GM21367 (cell line): ENCODE data around the gene TMEM39B.
"Not testable (repeated sequence)": the region's sequence is repeated elsewhere in the genome, so short reads cannot be mapped to it uniquely, and the experiment has no call there.

ENCODE experiments used
- ATAC-seq: cut with Tn5 transposase; IDR thresholded peaks from one replicate; pipeline ENCODE4 v1.9.1; 2021; ENCODE audit not compliant: unreplicated experiment

TMEM39B gene

GRCh38 chr1:32111040-32111623 is 38.4 kb downstream of the TMEM39B start:
- ATAC-seq: no peak

- no peak for ATAC-seq
Observed at GRCh38 chr1:32111789-32112188, 39.0 kb downstream of the TMEM39B start.

GRCh38 chr1:32112806-32113375 is 40.2 kb downstream of the TMEM39B start:
- ATAC-seq: no peak

DNA sequence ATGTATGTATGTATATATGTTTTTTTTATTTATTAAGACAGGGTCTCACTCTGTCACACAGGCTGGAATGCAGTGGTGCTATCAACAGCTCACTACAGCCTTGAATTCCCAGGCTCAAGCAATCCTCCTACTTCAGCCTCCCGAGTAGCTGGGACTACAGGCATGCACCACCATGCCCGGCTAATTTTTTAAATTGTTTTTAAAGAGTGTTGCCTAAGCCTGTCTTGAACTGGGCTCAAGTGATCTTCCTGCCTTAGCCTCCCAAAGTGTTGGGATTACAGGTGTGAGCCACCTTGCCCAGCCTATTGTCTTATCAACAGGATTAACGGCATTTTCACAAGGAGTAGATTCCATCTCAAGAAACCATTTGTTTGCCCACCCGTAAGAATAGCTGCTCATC is 40.7 kb downstream of the TMEM39B start:
- ATAC-seq: not testable (repeated sequence)

GRCh38 chr1:32114420-32114819 is 41.7 kb downstream of the TMEM39B start:
- no peak for ATAC-seq

DNA sequence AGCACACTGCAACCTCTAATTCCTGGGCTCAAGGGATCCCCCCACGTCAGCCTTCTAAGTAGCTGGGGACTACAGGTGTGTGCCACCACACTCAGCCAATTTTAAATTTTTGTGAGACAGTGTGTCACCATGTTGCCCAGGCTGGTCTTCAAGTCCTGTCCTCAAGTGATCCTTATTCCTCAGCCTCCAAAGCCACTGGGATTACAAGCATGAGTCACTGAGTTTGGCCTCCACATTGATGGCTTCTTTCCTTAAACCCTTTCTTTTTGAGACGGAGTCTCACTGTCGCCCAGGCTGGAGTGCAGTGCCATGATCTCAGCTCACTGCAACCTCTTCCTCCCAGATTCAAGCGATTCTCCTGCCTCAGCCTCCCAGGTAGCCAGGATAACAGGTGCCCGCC is 42.8 kb downstream of the TMEM39B start:
- ATAC-seq: no peak

GRCh38 chr1:32116531-32116930 is 43.8 kb downstream of the TMEM39B start:
- no peak for ATAC-seq

GRCh38 chr1:32122151-32122550 is 49.4 kb downstream of the TMEM39B start:
- no peak for ATAC-seq

- ATAC-seq: not testable (repeated sequence)
Observed at GRCh38 chr1:32123361-32123760, 50.6 kb downstream of the TMEM39B start.

GRCh38 chr1:32125313-32125712 is 52.6 kb downstream of the TMEM39B start:
- no peak for ATAC-seq

DNA sequence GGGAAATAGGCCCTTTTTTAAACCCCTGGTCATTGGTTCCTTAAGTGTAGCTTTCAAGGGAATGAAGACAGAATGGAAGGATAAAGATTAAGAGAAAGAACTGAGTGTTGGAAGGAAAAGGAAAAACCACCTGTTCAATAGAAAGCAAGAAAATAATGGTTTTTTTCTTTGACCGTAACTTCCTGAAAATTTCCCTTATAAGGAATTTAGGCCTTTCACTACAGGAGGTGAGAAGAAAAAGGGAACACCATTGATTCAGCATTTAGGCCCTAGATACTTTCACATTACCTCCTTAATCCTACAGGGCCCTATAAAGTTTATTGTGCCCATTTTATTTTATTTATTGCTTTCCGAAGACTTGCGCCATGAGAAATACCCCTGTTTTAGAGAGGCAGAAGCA is 54.0 kb downstream of the TMEM39B start:
- no peak for ATAC-seq

- ATAC-seq: no peak
Observed at GRCh38 chr1:32127409-32128198, 54.9 kb downstream of the TMEM39B start.

- no peak for ATAC-seq
Observed at GRCh38 chr1:32128479-32128878, 55.7 kb downstream of the TMEM39B start.

DNA sequence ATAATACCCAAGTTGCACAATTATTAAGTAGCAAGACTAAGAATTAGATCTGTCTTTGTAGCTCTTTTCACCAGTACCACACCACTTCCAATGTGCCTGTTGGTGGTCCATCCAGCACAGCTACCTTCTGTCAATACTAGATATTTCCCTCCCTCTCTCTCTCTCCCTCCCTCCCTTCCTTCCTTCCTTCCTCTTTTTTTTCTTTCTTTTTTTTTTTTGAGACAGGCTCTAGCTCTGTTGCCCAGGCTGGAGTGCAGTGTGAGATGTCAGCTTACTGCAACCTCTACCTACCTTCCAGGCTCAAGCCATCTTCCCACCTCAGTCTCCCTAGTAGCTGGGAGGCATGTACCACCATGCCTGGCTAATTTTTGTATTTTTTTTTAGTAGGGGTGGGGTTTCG is 56.2 kb downstream of the TMEM39B start:
- no peak for ATAC-seq

GRCh38 chr1:32133950-32134280 is 61.2 kb downstream of the TMEM39B start:
- ATAC-seq: not testable (repeated sequence)

DNA sequence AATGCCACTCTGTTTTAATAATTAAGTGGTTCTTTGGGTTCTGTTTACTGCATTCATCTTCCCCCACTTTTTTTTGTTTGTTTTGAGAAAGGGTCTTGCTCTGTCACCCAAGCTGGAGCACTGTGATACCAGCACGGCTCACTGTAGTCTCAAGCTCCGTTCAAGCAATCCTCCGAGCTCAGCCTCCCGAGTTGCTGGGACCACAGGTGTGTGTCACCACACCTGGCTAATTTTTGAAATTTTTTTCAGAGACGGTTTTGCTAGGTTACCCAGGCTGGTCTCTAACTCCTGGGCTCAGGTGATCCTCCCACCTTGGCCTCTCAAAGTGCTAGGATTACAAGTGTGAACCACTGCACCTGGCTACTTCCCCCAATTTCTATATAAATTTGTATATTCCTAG is 64.4 kb downstream of the TMEM39B start:
- ATAC-seq: no peak

DNA sequence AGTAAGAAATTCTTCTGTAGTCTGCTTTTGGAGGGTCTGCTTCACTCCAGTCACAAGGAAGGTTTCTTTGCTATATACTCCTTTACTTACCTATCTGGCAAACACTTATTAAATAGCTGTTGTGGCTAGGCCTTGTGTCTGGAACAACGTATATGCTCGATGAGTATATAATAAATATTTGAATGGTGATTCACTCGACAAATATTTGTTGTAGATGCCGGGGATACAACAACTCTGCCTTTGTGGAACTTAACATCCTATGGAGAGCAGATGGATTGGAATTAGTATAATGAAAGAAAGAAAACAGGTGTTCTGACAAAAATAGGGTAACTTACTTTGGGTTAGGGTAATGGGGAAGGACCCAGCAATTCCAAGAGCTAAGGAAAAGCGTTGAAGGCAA is 66.2 kb downstream of the TMEM39B start:
- ATAC-seq: no peak

GRCh38 chr1:32142446-32143301 is 69.9 kb downstream of the TMEM39B start:
- no peak for ATAC-seq

- not testable (repeated sequence) for ATAC-seq
Observed at GRCh38 chr1:32143302-32143695, 70.6 kb downstream of the TMEM39B start.

- no peak for ATAC-seq
Observed at GRCh38 chr1:32144033-32144432, 71.3 kb downstream of the TMEM39B start.

- not testable (repeated sequence) for ATAC-seq
Observed at GRCh38 chr1:32147799-32148198, 75.1 kb downstream of the TMEM39B start.

DNA sequence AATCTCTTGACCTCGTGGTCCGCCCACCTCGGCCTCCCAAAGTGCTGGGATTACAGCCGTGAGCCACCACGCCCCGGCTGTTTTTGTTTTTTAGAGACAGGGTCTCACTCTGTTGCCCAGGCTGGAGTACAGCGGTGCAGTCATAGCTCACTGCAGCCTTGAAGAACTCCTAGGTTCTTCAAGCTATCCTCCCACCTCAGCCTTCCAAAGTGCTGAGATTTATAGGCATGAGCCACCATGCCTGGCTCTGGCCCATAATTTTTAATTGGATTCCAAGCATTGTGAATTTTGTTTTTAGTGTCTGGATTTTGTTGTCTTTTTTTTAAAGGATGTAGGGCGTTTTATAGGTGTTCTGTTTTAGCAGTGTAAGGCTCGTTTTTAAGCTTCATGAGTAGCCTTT is 78.1 kb downstream of the TMEM39B start:
- ATAC-seq: no peak
